AG09309 (cell line): ENCODE results near the gene HOXB5.

ENCODE experiments used
- DNase-seq: peaks from one replicate; pipeline ENCODE4 v3.0.0-alpha.2; 2010; ENCODE audit warnings: low read depth
- H3K4me3 ChIP-seq: 2 replicates; pipeline ENCODE4 v1.5.1; 2011; ENCODE audit warnings: mild to moderate bottlenecking, low read depth, low read length, moderate library complexity; ENCODE audit not compliant: control insufficient read depth
- CTCF ChIP-seq: IDR thresholded peaks from 2 replicates; pipeline ENCODE4 v1.5.1; 2011; ENCODE audit warnings: mild to moderate bottlenecking, low read depth, low read length, inconsistent platforms; ENCODE audit not compliant: insufficient read depth, control insufficient read depth; ENCODE audit errors: missing control alignments

The HOXB5 gene

GRCh38 chr17:48613862-48614694 lies 20.5 kb upstream of the HOXB5 start:
- no peak for DNase-seq
- no peak for TF ChIP-seq CTCF
- H3K4me3 ChIP-seq: no peak overlapping the region

- no peak for DNase-seq
- TF ChIP-seq CTCF: peak; percentile 10
- H3K4me3 ChIP-seq: no peak overlapping the region
Observed at GRCh38 chr17:48612854-48613691, 19.5 kb upstream of the HOXB5 start.

GRCh38 chr17:48612456-48612853 lies 18.9 kb upstream of the HOXB5 start:
- TF ChIP-seq CTCF: no peak
- DNase-seq: no peak
- no peak overlapping the region for H3K4me3 ChIP-seq

GRCh38 chr17:48611681-48612455 lies 18.3 kb upstream of the HOXB5 start:
- DNase-seq: no peak
- no peak overlapping the region for H3K4me3 ChIP-seq
- no peak for TF ChIP-seq CTCF

- TF ChIP-seq CTCF: no peak
- no peak for DNase-seq
- no peak overlapping the region for H3K4me3 ChIP-seq
Observed at GRCh38 chr17:48611213-48611612, 17.6 kb upstream of the HOXB5 start.
